Stimulated activated CD8-positive, alpha-beta memory T cell treated with anti-CD3 and anti-CD28 coated beads, Interleukin-4, amount 100 ng/mL, for 1 hour (primary cell): ENCODE measurements around the gene TOP1.

Experiments
- DNase-seq, 2 donors: peaks; one replicate each; pipeline ENCODE4 v3.0.0-alpha.2; 2020; ENCODE audit warnings: low read depth in 2 of 2, low spot score in 1 of 2

Gene TOP1

DNA sequence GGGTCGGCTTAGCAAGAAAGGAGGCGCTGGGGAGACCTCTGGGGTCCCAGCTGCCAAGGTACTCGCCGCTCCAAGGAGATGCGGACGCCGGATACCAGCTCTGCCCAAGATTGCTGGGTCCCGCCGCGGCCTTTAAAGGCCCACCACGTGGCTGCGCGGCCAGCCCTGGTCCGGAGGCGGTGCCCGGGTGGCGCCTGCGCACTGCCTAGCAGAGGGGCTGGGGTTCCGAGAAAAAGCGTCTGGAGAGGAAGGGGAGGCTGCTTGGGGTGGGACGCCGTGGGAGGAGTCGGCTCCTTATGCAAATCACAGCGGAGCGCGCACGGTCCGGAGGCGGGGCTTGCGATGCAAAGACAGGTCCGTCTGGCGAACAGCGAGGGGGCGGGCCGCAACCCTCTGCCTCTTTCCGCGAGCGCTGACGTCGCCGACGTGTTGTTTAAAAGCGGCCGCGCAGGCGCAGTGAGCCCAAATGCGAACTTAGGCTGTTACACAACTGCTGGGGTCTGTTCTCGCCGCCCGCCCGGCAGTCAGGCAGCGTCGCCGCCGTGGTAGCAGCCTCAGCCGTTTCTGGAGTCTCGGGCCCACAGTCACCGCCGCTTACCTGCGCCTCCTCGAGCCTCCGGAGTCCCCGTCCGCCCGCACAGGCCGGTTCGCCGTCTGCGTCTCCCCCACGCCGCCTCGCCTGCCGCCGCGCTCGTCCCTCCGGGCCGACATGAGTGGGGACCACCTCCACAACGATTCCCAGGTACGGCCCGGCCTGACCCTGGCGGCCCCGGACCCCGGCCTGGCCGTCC, at the start of gene TOP1:
Gene TOP1, plus strand, starts transcription at position 464 of the 791 bp plus-strand sequence. Its CDS starts 246 bp downstream, at position 710.
- peak; percentile 99 for DNase-seq

DNA sequence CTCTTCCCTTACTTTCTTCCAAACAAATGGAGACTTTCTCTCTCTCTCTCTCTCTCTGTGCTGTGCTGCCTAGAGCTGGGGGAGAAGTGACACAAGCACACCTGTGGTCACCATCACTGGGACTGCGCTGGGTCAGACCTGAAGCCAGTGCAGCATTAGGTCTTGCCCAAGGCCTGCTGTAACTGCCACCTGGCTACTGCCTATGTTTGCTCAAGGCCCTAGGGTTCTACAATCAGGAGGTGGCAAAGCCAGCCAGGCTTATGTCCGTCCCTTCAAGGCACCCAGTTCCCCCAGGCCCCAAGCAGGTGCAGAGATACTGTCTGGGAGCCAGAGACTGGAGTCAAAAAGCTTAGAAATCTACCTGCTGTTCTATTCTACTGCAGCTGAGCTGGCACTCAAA, 49.4 kb upstream of the TOP1 start:
- DNase-seq = no peak

DNA sequence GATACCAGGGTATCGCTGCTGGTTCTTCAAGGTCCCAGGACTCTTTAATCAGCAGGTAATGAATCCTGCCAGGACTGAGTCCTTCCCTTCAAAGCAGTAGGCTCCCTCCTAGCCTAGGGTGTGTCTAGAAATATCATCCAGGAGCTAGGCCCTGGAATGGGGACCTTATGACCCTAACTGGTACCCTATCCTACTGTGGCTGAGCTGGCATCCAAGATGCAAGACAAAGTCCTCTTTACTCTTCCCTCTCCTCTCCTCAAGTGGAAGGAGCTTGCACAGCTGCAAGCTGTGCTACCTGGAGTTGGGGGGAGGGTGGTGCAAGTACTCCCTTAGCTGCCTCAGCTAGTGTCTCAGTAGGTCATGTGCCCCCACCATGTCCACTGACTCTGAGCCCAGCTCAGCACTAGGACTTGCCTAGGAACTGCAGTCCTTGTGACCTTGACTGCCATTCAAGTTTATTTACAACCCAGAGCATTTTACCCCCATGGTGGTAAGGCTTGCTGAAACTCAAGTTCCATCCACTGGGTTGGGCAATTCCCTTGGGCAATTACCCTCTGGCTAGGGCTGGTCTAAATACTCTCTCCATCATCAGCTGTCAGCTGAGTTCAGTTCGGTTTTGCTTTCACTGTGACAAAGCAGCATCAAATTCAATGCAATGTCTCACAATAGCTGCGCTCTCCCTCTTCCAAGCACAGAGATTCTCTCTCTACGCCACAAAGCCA, 48.4 kb upstream of the TOP1 start:
- DNase-seq = no peak

DNA sequence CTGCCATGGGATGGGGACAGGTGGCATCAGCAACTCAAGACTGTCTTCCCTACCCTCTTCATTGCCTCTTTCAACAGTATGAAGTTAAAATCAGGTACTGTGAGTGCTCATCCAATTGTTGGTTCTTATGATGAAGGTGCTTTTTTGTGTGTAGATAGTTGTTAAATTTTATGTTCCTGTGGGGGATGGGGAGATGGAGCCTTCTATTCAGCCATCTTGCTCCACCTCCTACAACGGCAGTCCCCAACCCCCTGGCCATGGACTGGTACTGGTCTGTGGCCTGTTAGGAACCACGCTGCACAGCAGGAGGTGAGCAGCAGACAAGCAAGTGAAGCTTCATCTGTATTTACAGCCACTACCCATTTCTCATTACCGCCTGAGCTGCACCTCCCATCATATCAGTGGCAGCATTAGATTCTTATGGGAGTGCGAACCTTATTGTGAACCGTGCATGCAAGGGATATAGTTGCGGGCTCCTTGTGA, 47.8 kb upstream of the TOP1 start:
- DNase-seq = no peak

DNA sequence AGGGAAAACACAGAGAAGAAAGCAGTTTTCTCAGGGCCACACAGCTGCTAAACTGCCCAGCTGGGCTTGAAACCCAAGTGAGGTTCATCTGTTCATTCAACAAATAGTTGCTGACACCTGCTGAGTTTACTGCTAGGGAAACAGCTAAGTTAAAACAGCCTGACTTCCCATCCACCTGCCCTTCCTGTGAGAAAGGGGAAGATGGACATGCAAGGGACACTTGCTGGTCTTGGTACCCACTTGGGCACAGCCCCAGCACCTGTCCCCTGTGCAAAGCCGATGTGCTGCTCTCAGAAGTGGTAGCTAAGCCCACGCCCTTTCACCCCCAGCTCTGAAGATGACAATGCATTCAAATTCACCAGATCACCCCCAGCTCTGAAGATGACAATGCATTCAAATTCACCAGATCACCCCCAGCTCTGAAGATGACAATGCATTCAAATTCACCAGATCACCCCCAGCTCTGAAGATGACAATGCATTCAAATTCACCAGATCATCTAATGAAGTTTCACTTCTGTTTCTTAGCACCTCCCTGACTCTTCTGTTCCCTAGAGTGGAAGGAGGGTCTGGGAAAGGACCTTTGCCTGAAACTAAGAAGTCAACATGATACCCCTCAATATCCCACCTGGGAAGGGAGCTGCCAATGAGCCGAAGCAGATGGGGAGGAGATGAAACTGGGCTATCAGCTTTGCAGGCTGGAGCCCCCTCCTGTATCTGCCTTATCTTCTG, 46.0 kb upstream of the TOP1 start:
- no peak for DNase-seq

DNA sequence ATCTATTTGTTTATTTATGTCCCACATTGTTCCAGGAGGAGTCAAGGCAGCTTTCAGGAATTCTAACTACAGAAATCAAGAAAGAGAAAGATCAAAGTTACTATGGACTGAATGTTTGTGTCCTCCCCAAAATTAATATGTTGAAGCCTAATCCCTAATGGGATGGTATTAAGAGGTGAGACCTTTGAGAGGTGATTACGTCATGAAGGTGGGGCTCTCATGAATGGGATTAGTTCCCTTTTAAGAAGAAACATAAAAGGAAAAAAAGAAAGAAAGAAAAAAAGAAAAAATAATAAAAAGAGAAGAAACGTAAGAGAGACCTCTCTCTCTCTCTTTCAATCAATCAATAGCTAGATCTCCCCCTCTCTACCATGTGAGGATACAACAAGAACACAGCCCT, 44.7 kb upstream of the TOP1 start:
- no peak for DNase-seq

DNA sequence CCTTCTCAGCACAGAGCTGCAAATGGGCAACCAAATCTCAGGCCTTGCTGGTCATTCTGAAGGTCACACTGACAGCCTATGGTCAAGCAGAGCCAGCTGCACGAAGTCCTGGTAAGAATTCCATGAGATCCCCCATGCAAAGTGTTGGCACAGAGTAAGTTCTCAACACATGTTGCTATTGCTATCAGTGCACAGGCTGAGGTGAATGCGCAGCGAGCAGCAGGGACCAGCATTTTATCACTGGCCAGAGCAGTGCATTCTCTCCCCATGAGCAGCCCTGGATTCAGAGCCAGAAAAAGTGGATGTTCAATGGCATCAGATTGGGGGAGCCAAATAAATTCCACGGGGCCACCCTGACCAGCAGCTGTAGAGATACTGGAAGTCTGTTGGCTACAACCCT, 44.1 kb upstream of the TOP1 start:
- DNase-seq = no peak

DNA sequence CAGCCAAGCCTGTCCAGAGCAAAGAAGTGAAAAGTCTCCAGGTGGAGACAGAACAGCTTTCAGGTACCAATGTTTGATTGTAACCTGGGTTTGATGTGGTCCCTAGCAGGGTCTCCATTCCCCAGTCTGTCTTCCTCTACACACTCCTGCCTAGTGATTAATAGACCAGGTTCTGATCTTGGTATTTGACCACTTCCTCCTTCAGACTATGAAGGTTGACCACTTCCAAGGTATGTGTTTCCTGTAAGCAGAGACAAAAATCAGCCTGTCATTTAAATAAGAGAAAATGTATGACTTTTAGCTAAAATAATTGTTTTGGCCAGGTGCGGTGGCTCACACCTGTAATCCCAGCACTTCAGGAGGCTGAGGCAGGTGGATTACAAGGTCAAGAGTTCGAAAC, 41.8 kb upstream of the TOP1 start:
- no peak for DNase-seq

DNA sequence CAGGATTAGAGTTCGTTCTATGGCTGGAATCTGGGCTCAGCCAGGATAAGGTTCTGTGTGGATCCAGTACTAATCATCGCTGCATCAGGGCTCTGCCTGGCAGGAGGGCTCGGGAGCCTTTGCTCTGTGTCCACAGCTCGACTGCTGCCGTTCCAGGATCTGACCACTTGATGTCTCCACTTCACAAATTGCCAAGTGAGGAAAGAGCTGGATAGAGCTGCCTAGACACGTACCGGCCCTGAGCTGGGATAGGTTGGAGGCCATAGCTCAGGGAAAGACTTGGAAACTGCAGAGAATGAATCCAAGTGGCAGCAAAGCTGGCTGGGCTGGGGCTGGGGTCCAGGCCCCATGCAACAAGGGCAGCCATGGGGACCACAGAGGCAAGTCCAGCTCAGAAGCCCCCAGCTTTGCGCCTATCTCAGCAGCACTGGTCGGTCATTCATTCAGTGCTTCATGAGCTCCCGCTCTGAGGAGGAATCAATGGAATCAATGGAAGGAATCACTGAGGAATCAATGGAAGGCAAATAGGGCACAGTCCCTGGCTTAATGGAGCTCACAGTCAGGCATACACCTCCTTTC, 38.0 kb upstream of the TOP1 start:
- peak in 1 of 2 donors; percentile 35 for DNase-seq

DNA sequence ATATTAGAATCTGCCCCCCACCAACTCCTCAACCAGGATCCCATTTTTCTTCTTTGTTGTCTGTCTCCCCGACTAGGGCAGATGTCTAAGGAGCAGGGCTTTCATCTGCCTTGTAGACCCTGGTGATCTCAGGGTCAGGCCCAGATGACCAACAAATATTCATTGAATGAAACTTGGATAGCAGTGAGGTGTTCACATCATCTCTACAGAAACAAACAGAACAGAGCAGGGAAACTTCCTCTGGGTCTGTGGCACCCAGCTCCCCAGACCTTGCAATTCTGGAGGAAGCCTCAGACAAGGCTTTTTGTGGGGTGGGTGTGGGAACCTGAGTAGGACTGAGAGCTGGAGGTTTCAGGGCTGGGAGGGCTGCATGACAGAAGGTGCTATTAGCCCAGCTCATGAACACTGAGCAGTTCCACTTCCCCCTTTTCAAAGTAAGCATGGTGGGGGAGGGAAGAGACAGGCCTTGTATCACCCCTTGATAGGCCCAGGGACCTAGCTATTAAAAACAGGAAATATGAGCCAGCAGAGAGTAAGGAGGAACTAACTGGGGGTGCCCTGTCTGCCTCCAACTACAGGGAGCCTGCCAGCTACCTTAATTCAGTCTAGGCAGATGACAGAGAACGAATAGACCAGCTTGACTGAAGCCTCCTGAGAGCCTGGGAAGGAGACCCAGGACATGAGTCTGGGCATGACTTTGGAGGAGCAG, 37.3 kb upstream of the TOP1 start:
- no peak for DNase-seq

DNA sequence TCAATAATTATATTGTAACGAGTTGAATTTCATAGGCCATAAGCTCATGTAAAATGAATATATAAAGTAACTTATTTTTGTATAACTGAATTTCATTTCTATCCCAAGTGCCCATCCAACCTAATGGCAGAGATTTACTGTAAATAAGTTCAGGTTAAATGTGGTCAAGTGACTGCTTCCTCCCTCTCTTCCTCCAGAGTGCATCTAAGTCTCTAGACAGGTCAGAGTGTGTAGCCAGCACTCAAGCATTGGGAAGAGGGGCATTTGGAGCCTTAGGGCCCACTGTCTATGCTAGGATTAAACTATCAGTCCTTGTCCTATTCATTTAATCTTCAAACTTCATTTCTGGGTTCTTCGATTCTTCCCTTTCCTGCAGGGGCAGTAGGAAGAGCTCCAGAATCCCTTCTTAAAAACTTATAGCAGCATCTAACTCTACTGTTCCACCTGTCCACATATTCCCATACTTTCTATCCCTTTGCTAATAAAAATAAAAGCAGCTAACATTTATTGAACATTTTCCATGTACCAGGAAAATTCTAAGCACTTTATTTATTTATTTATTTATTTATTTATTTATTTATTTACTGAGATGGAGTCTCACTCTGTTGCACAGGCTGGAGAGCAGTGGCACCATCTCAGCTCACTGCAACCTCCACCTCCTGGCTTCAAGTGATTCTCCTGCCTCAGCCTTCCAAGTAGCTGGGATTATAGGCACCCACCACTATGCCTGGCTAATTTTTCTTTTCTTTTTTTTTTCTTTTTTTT, 36.1 kb upstream of the TOP1 start:
- DNase-seq = no peak

DNA sequence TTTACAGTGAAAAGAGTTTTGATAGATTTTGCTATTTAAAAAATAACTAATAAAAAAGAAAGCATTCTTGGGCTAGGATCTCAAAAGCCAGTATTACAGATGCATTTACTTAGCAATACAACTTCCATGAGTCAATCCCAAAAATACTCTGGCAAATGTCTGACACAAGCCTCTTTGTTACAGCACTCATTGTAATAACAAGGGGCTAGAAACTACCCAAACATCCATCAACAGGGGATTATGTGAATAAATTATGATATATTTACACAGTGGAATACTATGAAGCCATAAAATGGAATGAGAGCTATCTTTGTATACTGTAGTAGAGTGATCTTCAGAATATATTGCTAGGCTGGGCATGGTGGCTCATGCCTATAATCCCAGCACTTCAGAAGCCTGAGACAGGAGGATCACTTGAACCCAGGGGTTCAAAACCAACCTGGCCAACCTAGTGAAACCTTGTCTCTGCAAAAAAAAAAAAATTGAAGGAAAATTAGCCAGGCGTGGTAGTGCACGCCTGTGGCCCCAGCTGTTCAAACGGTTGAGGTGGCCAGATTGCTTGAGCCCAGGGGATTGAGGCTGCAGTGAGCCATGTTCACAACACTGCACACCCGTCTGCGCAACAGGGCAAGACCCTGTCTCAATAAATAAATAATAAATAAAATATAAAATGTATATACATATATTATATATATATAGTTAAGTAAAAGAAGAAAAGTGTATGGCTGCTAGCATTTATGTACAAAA, 34.7 kb upstream of the TOP1 start:
- no peak for DNase-seq

DNA sequence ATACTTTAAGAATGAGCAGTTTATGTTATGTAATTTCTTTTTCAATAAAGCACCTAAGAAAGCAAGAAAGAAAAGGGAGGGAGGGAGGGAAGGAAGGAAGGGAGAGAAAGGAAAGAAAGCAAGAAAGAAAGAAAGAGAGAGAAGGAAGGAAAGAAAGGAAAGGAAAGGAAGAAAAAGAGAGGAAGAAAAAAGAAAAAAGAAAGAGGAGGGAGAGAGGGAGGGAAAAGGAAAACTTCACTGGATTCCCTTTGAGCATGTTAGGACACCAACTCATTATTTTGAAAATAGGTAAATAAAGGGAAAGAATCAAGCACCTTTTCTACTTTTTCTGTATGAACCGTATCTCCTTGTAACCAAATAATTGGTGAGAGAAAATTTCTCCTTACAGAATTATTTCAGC, 32.3 kb upstream of the TOP1 start:
- DNase-seq = no peak

DNA sequence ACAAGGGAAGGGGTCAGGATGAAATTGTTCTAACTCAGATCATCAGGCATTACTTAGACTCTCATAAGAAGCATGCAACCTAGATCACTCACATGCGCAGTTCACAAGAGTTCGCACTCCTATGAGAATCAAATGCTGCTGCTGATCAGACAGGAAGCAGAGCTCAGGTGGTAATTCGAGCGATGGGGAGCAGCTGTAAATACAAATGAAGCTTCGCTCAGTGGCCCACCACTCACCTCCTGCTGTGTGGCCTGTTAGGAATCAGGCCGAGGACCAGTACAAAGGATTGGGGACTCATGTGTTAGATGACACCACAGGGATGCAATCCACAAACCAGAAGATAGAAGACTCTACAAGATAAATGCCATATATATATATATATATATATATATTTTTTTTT, 31.5 kb upstream of the TOP1 start:
- DNase-seq = no peak

DNA sequence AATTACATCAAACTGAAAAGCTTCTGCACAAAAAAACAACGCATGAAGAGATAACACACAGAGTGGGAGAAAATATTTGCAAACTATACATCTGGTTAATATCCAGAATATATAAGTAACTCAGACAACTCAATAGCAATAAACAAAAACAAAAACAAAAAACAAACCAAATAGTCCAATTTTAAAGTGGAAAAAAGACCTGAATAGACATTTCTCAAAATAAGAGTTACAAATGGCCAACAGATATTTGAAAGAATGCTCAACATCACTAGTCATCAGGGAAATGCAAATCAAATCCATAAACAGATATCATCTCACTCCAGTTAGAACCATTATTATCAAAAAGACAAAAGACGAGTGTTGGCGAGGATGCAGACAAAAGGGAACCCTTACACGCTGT, 28.8 kb upstream of the TOP1 start:
- no peak for DNase-seq

DNA sequence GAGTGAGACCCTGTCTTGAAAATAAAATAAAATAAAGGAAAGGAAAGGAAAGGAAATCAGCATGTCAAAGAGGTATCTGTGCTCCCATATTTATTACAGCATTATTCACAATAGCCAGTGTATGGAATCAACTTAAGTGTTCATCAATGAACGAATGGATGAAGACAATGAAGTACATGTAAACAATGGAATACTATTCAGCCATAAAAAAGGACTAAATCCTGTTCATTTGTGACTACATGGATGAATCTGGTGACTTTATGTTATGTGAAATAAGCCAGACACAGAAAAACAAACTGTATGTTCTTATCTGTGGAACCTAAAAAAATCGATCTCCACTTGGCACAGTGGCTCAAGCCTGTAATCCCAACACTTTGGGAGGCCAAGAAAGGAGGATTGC, 28.0 kb upstream of the TOP1 start:
- no peak for DNase-seq

DNA sequence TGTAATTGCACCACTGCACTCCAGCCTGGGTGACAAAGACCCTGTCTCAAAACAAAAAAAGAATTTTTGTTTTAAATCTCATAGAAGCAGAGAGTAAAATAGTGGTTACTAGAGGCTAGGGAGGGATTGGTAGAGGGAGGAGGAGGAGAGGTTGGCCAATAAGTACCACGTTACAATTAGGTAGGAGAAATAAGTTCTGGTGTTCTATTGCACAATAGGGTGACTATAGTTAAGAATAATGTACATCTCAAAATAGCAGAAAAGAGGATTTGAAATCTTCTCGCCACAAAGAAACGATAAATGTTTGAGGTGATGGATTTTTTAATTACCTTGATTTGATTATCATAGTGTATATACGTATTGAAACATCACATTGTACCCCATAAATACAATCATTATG, 27.1 kb upstream of the TOP1 start:
- no peak for DNase-seq

DNA sequence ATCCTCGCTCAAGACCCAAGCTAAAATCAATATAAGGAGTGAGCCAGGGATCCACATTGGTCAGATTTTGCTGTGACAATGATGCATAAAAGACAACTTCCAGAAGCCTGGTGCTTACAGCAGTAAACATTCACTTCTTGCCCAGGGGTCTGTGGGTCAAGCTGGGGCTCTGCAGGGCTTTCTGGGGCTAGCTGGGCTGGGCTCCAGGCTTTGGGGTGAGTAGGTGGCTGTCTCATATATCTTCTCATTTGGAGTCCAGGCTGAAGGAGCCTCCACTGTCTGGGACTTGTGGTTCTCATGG, 25.8 kb upstream of the TOP1 start:
- no peak for DNase-seq

DNA sequence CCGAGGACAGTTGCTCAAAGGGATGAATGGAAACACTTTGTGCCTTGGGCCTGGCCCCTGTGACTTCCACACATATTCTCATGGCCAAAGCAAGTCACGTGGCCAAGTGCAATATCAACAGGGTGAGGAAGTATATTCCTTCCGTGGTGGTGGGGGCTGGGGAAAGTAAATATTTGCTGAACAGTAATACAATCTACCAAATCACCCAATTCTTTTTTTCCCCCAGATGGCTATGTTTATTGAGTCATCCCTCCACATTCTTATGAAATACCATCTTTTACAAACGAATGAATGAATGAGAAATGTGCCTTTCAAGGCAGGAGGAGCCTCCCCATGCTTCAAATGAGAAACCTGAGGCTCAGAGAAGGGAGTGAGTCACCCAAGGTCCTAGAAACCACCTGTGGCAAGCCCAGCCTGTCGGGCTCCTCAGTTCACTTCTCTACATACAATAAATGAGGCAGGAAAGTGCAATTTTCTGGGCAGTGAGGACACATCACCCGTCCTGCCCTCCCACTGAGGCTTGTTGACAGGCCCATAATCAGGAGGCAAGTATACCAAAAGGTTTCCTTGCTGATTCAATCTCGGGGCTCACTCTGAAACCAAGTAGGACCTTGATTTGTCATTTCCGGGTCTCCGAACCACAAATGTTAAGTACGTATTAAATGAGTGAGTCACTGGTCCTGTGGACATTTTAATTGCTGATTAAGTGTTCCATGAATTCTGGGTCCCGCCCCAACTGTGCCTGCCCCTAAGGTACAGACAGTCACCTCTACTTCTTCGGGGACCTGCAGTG, 25.3 kb upstream of the TOP1 start:
- peak; percentile 35 to 43 for DNase-seq
